ENCODE data around the gene CTNNA2. TPM values are rescaled to one million over a fixed set of nuclear protein-coding genes. Genes with fewer than 3 reads are reported as not detected.

CTNNA2 gene
- total RNA-seq, 1 experiment from 2014 or later, result not detected

- DNase-seq (ENCODE audit: low read depth), result no peak
Observed at GRCh38 chr2:79982445-79982844, 469.6 kb downstream of the CTNNA2 start.

- DNase-seq (ENCODE audit: low read depth), result no peak
Observed at GRCh38 chr2:79984476-79984875, 471.6 kb downstream of the CTNNA2 start.

- DNase-seq (ENCODE audit: low read depth), result no peak
Observed at GRCh38 chr2:79985145-79985544, 472.3 kb downstream of the CTNNA2 start.

- DNase-seq (ENCODE audit: low read depth), result no peak
Observed at GRCh38 chr2:79985571-79985970, 472.7 kb downstream of the CTNNA2 start.

GRCh38 chr2:79993144-79993543 is 480.3 kb downstream of the CTNNA2 start:
- DNase-seq (ENCODE audit: low read depth), result no peak

GRCh38 chr2:79994161-79994560 is 481.3 kb downstream of the CTNNA2 start:
- DNase-seq (ENCODE audit: low read depth), result no peak

- DNase-seq (ENCODE audit: low read depth), result no peak
Observed at GRCh38 chr2:79994965-79995364, 482.1 kb downstream of the CTNNA2 start.

GRCh38 chr2:79996709-79997108 is 483.9 kb downstream of the CTNNA2 start:
- DNase-seq (ENCODE audit: low read depth), result no peak

- no peak for DNase-seq (ENCODE audit: low read depth)
Observed at GRCh38 chr2:80001701-80002101, 488.9 kb downstream of the CTNNA2 start.

GRCh38 chr2:80002112-80002511 is 489.3 kb downstream of the CTNNA2 start:
- no peak for DNase-seq (ENCODE audit: low read depth)

- no peak for DNase-seq (ENCODE audit: low read depth)
Observed at GRCh38 chr2:80002568-80003157, 489.8 kb downstream of the CTNNA2 start.

GRCh38 chr2:80007777-80008503 is 495.1 kb downstream of the CTNNA2 start:
- no peak for DNase-seq (ENCODE audit: low read depth)

GRCh38 chr2:80008596-80008995 is 495.7 kb downstream of the CTNNA2 start:
- DNase-seq (ENCODE audit: low read depth), result no peak

- DNase-seq (ENCODE audit: low read depth), result no peak
Observed at GRCh38 chr2:80009211-80009610, 496.4 kb downstream of the CTNNA2 start.

GRCh38 chr2:80012061-80012460 is 499.2 kb downstream of the CTNNA2 start:
- no peak for DNase-seq (ENCODE audit: low read depth)

GRCh38 chr2:80014637-80015036 is 501.8 kb downstream of the CTNNA2 start:
- DNase-seq (ENCODE audit: low read depth), result no peak

- DNase-seq (ENCODE audit: low read depth), result no peak
Observed at GRCh38 chr2:80016171-80016570, 503.3 kb downstream of the CTNNA2 start.

- no peak for DNase-seq (ENCODE audit: low read depth)
Observed at GRCh38 chr2:80019571-80020460, 507.0 kb downstream of the CTNNA2 start.

- no peak for DNase-seq (ENCODE audit: low read depth)
Observed at GRCh38 chr2:80022018-80022417, 509.2 kb downstream of the CTNNA2 start.

- no peak for DNase-seq (ENCODE audit: low read depth)
Observed at GRCh38 chr2:80026040-80026729, 513.3 kb downstream of the CTNNA2 start.

- no peak for DNase-seq (ENCODE audit: low read depth)
Observed at GRCh38 chr2:80028051-80028450, 515.2 kb downstream of the CTNNA2 start.

GRCh38 chr2:80028584-80028983 is 515.7 kb downstream of the CTNNA2 start:
- DNase-seq (ENCODE audit: low read depth), result no peak

Data from Daoy (cell line).